OCI-LY7 (cell line): Measurements from ENCODE around the gene GAN. TPM values are rescaled to one million over a fixed set of nuclear protein-coding genes. Genes with fewer than 3 reads are reported as not detected.
A peak's percentile ranks its signal among the peaks of the same experiment; 100 is the strongest.

Experiments used
- BruUV-seq: library from RNA; stranded (reverse); fragments of 400-500 nt; replicated peaks from 2 replicates; lab custom pipeline; 2021; lab: Mats Ljungman, UMichigan
- CTCF ChIA-PET: fragments of 300-600 bp; sonication (Branson Sonifier 250); formaldehyde crosslinking; loops from one replicate; lab custom pipeline; 2022; ENCODE audit warnings: antibody characterized with exemption; ENCODE audit not compliant: unreplicated experiment; lab: Charles Lee
- POLR2A ChIA-PET: fragments of 300-600 bp; sonication (Branson Sonifier 250); formaldehyde crosslinking; loops from one replicate; lab custom pipeline; 2022; ENCODE audit warnings: antibody characterized with exemption; lab: Charles Lee
- DNase-seq: peaks from one replicate; pipeline ENCODE4 v3.0.0-alpha.2; 2015; ENCODE audit warnings: low spot score
- H2AFZ ChIP-seq: fragments of 200-600 bp; sonication (generic), shearing (Covaris generic); 2 replicates; pipeline ENCODE4 v1.6.1; 2014; ENCODE audit warnings: mild to moderate bottlenecking, antibody characterized with exemption, low read length, moderate library complexity
- H3K27ac ChIP-seq: fragments of 200-600 bp; sonication (generic); 2 replicates; pipeline ENCODE4 v1.5.1; 2014; ENCODE audit warnings: mixed run types, low read depth, mild to moderate bottlenecking, moderate library complexity, low read length, inconsistent platforms; ENCODE audit not compliant: poor library complexity, severe bottlenecking
- H3K36me3 ChIP-seq: fragments of 200-600 bp; sonication (generic); 2 replicates; pipeline ENCODE4 v1.6.1; 2014; ENCODE audit warnings: mild to moderate bottlenecking, antibody characterized with exemption, low read length, moderate library complexity, mixed read lengths; ENCODE audit not compliant: insufficient read depth
- H3K4me1 ChIP-seq: fragments of 200-600 bp; sonication (generic); 2 replicates; pipeline ENCODE4 v1.5.1; 2014; ENCODE audit warnings: mild to moderate bottlenecking, low read length; ENCODE audit not compliant: insufficient read depth, poor library complexity, severe bottlenecking
- H3K4me2 ChIP-seq: fragments of 200-600 bp; sonication (generic); 2 replicates; pipeline ENCODE4 v1.6.1; 2014; ENCODE audit warnings: mild to moderate bottlenecking, low read length
- H3K4me3 ChIP-seq: fragments of 200-600 bp; sonication (generic); 2 replicates; pipeline ENCODE4 v1.5.1; 2014; ENCODE audit warnings: mild to moderate bottlenecking, low read depth, low read length; ENCODE audit not compliant: poor library complexity, severe bottlenecking
- H3K79me2 ChIP-seq: fragments of 200-600 bp; sonication (generic); 2 replicates; pipeline ENCODE4 v1.6.1; 2016; ENCODE audit warnings: low read depth, mild to moderate bottlenecking, low read length, moderate library complexity, mixed read lengths; ENCODE audit not compliant: insufficient read depth
- H3K9me2 ChIP-seq: fragments of 200-600 bp; sonication (generic); 2 replicates; pipeline ENCODE4 v1.6.1; 2016; ENCODE audit warnings: mild to moderate bottlenecking, low read length, mixed read lengths; ENCODE audit not compliant: insufficient read depth
- H3K9me3 ChIP-seq: fragments of 200-600 bp; sonication (generic); 2 replicates; pipeline ENCODE4 v1.6.1; 2014; ENCODE audit warnings: mild to moderate bottlenecking, mixed run types, low read length, mixed read lengths
- H4K20me1 ChIP-seq: fragments of 200-600 bp; sonication (generic); 2 replicates; pipeline ENCODE4 v1.6.1; 2014; ENCODE audit warnings: mild to moderate bottlenecking, antibody characterized with exemption, low read length, moderate library complexity, mixed read lengths; ENCODE audit not compliant: insufficient read depth
- CTCF ChIP-seq: fragments of 200-600 bp; sonication (generic); conservative IDR thresholded peaks from 2 replicates; pipeline ENCODE4 v1.5.1; 2014; ENCODE audit warnings: mild to moderate bottlenecking, antibody characterized with exemption, low read length, moderate library complexity, mixed read lengths
- EZH2phosphoT487 ChIP-seq: fragments of 200-600 bp; sonication (generic); IDR thresholded peaks from 2 replicates; pipeline ENCODE4 v1.6.1; 2018; ENCODE audit warnings: low read depth, borderline replicate concordance, mild to moderate bottlenecking, mixed run types, antibody characterized with exemption, low read length, moderate library complexity, mixed read lengths
- intact Hi-C: fragments of 100-400 bp; cut with micrococcal nuclease; formaldehyde crosslinking; loops from one replicate; pipeline ENCODE4 v1.10.0; 2022; ENCODE audit not compliant: unreplicated experiment
- total RNA-seq, 2 experiments: library from RNA; depleted of rRNA in 1 of 2; stranded (reverse); fragments of >200 nt in 1 of 2; shearing (Covaris generic) in 1 of 2; gene quantifications; 2 replicates each; pipeline ENCODE4 v1.2.3, GENCODE V29; 2014 to 2022

The GAN gene
- total RNA-seq, 2 experiments from 2014 or later: 5.1 to 14.2 TPM

- Histone ChIP-seq H4K20me1 (no peaks in the 10 kb centered on the region), H3K36me3 (peaks cover 23% of the 10 kb centered on the region; the same call in 1 of the 2 replicates), H3K9me3 (no peaks in the 10 kb centered on the region), H3K27ac (no peak overlapping the region), H3K4me2 (no peak overlapping the region), H3K79me2 (no peaks in the 10 kb centered on the region), H3K4me3 (no peak overlapping the region), H3K4me1 (no peaks in the 10 kb centered on the region), H2AFZ (no peak overlapping the region), H3K9me2 (no peaks in the 10 kb centered on the region)
- BruUV-seq: no TSS peak
- ChIA-PET CTCF (no interaction called here), POLR2A (no interaction called here)
- TF ChIP-seq CTCF: no peak
- TF ChIP-seq EZH2phosphoT487: no peak
- DNase-seq: no peak
- intact Hi-C loops: no loop called here
These were observed 45.4 kb downstream of the GAN start for GRCh38 chr16:81360135-81360534.

GRCh38 chr16:81365731-81366130 is 51.0 kb downstream of the GAN start:
- no peak overlapping the region for H3K27ac ChIP-seq
- no peak overlapping the region for H3K4me3 ChIP-seq
- H3K4me2 ChIP-seq: no peak overlapping the region
- intact Hi-C loops: loop anchor here (1.0 kb wide), 2 partner anchors 358 to 373 kb away; no protein-coding TSS in a partner anchor
- H3K36me3 ChIP-seq: peaks cover 20% of the 10 kb centered on the region; the same call in 1 of the 2 replicates
- no peak for DNase-seq
- H3K9me3 ChIP-seq: no peaks in the 10 kb centered on the region
- H2AFZ ChIP-seq: no peak overlapping the region
- H4K20me1 ChIP-seq: no peaks in the 10 kb centered on the region
- no TSS peak for BruUV-seq
- H3K4me1 ChIP-seq: no peaks in the 10 kb centered on the region
- no peak for TF ChIP-seq EZH2phosphoT487
- TF ChIP-seq CTCF: no peak
- CTCF ChIA-PET: no interaction called here
- H3K9me2 ChIP-seq: no peaks in the 10 kb centered on the region
- POLR2A ChIA-PET: no interaction called here
- H3K79me2 ChIP-seq: no peaks in the 10 kb centered on the region

GRCh38 chr16:81366316-81366932 is 51.7 kb downstream of the GAN start:
- no peak overlapping the region for H3K4me3 ChIP-seq
- no peak overlapping the region for H3K27ac ChIP-seq
- no peaks in the 10 kb centered on the region for H3K4me1 ChIP-seq
- no peaks in the 10 kb centered on the region for H4K20me1 ChIP-seq
- no peaks in the 10 kb centered on the region for H3K9me2 ChIP-seq
- intact Hi-C loops: loop anchor here (1.0 kb wide), 2 partner anchors 357 to 372 kb away; no protein-coding TSS in a partner anchor
- no peaks in the 10 kb centered on the region for H3K79me2 ChIP-seq
- ChIA-PET CTCF (no interaction called here), POLR2A (no interaction called here)
- H2AFZ ChIP-seq: no peak overlapping the region
- no peaks in the 10 kb centered on the region for H3K9me3 ChIP-seq
- peak; percentile 70 for DNase-seq
- H3K4me2 ChIP-seq: no peak overlapping the region
- BruUV-seq: no TSS peak
- peaks cover 20% of the 10 kb centered on the region; the same call in 1 of the 2 replicates for H3K36me3 ChIP-seq
- TF ChIP-seq CTCF: peak; percentile 96
- no peak for TF ChIP-seq EZH2phosphoT487
